Measurements from ENCODE around the gene THOC1.
A peak's percentile ranks its signal among the peaks of the same experiment; 100 is the strongest.

THOC1 gene

DNA sequence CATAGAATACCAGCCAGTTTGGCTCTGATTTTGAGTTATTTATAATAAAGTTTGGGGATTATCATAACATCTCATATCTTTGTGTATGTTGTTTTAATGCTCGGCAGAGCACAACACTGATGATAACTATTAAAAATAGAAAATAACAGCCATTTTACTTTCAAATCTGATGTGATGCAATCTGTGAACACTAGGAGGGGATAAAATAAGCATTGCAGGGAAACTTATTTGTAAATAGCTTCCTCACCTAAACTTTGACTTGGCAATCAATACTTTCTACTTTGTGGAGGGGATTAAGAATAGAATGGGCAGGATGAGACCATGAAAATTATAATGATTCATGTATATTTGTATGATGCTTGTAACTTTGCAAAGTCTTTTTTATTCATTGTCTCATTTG lies 55.1 kb downstream of the THOC1 start:
- DNase-seq: no peak

GRCh38 chr18:211582-211981 lies 56.3 kb downstream of the THOC1 start:
- no peak for DNase-seq

GRCh38 chr18:210733-211132 lies 57.1 kb downstream of the THOC1 start:
- DNase-seq: no peak

GRCh38 chr18:210075-210474 lies 57.8 kb downstream of the THOC1 start:
- no peak for DNase-seq

- DNase-seq: no peak
Measured at GRCh38 chr18:199768-200167, 68.1 kb downstream of the THOC1 start.

DNA sequence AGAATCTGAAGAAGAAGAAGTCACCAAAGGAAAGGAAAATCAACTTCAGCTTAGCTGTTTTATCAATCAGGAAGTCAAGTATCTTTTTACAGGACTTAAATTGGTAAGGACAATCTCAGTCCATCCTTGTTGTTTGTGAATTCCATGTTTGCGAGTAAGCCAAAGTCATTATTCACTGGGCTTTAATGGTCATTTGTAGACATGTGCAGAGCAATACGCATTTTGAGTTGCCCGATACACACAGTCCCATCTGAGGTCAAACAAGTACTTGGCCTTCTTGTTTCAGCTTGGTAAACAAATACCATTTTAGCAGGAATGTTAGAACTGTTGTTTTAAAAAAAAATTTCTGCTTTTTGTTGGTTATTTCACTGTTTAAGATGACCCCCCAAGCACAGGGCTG lies 68.6 kb downstream of the THOC1 start:
- DNase-seq: no peak

DNA sequence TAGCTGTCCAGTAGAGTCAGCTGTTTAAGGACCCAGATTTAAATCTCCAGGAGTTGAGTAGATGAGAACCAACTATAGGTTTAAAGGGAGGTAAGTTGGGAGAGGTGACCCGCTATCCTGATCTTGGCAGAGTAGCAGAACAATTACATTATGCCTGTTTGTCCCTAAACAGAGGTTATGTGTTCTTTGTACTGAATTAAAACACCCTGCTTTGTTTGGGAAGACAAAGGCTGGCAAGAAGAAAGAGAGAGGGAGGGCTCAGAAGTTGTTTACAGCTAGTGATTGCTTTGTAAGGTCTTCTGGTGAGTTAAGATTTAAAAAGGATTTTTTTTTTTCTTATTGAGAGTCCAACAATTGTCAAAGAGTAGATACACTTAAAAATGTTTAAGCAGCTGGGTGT lies 72.2 kb downstream of the THOC1 start:
- no peak for DNase-seq

GRCh38 chr18:192801-193200 lies 75.0 kb downstream of the THOC1 start:
- DNase-seq: no peak

DNA sequence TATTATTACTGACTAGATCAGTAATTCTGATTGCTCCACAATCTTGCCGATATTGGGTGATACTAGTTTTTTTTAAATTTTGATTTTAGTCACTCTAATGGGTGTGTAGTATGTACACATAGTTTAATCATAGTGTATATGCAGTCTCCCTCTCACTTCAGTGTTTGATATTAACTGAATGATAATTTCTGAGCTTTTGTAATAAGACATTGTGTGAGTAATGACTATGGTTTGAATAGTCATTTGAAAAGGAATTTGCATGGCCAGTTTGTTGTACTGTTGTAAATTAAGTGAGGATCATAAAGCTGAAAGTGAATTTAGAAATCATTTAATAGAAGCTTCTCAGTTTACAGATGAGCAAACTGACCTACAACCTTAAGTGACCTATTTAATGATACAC lies 76.1 kb downstream of the THOC1 start:
- DNase-seq: no peak

DNA sequence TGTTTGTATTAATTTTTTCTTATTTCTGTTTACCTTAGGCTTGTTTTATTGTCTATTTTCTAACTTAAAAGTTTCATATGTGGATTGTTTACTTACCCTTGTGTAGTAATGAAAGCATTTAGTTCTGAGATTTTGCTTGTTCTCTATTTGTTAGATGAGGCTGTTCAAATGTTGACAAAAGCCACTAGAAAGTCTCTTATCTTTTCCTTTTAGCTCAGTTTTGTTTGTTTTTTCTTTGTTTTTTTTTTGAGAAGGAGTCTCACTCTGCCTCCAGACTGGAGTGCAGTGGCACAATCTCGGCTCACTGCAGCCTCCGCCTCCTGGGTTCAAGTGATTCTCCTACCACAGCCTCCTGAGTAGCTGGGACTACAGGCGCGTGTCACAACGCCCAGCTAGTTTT lies 78.6 kb downstream of the THOC1 start:
- DNase-seq: no peak

DNA sequence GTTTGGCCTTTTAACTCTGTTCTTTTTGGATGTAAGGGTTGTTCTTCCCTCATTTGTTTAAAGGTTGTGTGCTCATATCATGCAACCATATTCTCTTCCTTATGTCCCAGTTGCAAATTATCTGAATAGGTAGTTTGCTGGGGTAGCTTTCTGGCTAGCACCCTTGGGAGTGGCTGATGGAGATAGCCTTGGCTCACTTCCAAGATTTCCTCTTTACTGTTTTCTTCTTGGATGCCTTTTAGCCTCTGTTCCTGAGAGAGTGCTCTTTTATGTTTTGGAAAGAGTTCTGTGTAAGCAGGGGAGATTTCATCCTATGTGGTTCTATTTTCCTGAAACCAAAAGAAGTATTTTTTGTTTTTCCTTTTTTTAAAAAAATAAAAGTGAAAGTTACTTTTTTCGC lies 84.1 kb downstream of the THOC1 start:
- peak; percentile 26 for DNase-seq

DNA sequence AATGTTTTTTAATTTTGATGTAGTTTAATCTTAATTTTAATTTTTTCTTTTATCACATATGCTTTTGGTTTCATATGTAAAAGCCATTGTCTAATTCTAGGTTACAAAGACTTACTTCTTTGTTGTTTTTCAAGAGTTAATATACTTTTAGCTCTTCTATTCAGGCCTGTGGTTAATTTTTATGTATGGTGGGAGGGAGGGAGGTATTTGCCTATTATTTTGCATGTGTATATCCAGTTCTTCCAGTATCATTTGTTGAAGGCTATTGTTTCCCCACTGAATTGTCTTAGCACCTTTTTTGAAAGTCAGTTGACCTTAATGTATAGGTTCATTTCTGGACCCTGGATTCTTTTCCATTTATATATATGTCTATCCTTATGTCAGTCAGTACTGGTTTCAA lies 86.1 kb downstream of the THOC1 start:
- DNase-seq: no peak

- no peak for DNase-seq
Measured at GRCh38 chr18:179499-179898, 88.3 kb downstream of the THOC1 start.

- DNase-seq: no peak
Measured at GRCh38 chr18:172361-172760, 95.5 kb downstream of the THOC1 start.
